CD4-positive, alpha-beta T cell treated with Interleukin-2 at 100 ng/mL for 4 hours (primary cell): ENCODE measurements around the gene RSL1D1.
"Not testable (repeated sequence)": the region's sequence is repeated elsewhere in the genome, so short reads cannot be mapped to it uniquely, and the experiment has no call there.

ENCODE experiments used
- DNase-seq: peaks from one replicate; pipeline ENCODE4 v3.0.0-alpha.2; 2020; ENCODE audit warnings: low spot score

The RSL1D1 gene

GRCh38 chr16:11843861-11844260 is 7.5 kb downstream of the RSL1D1 start:
- no peak for DNase-seq

GRCh38 chr16:11843206-11843605 is 8.1 kb downstream of the RSL1D1 start:
- no peak for DNase-seq

- no peak for DNase-seq
Measured at GRCh38 chr16:11841026-11841425, 10.3 kb downstream of the RSL1D1 start.

- DNase-seq = no peak
Measured at GRCh38 chr16:11836650-11837244, 14.6 kb downstream of the RSL1D1 start.

GRCh38 chr16:11835891-11836649 is 15.3 kb downstream of the RSL1D1 start:
- no peak for DNase-seq

- no peak for DNase-seq
Measured at GRCh38 chr16:11835309-11835708, 16.0 kb downstream of the RSL1D1 start.

- no peak for DNase-seq
Measured at GRCh38 chr16:11833951-11834695, 17.2 kb downstream of the RSL1D1 start.

GRCh38 chr16:11828696-11829095 is 22.6 kb downstream of the RSL1D1 start:
- no peak for DNase-seq

GRCh38 chr16:11825520-11826165 is 25.7 kb downstream of the RSL1D1 start:
- not testable (repeated sequence) for DNase-seq

- DNase-seq = no peak
Measured at GRCh38 chr16:11824362-11824761, 27.0 kb downstream of the RSL1D1 start.

GRCh38 chr16:11823645-11824044 is 27.7 kb downstream of the RSL1D1 start:
- not testable (repeated sequence) for DNase-seq

GRCh38 chr16:11819798-11820197 is 31.5 kb downstream of the RSL1D1 start:
- no peak for DNase-seq

- not testable (repeated sequence) for DNase-seq
Measured at GRCh38 chr16:11818970-11819369, 32.4 kb downstream of the RSL1D1 start.

- no peak for DNase-seq
Measured at GRCh38 chr16:11816123-11816522, 35.2 kb downstream of the RSL1D1 start.

GRCh38 chr16:11814800-11815199 is 36.5 kb downstream of the RSL1D1 start:
- not testable (repeated sequence) for DNase-seq

- no peak for DNase-seq
Measured at GRCh38 chr16:11806721-11807120, 44.6 kb downstream of the RSL1D1 start.

- no peak for DNase-seq
Measured at GRCh38 chr16:11805556-11805955, 45.8 kb downstream of the RSL1D1 start.

GRCh38 chr16:11801481-11802021 is 49.8 kb downstream of the RSL1D1 start:
- no peak for DNase-seq

- DNase-seq = no peak
Measured at GRCh38 chr16:11800382-11800718, 51.0 kb downstream of the RSL1D1 start.

GRCh38 chr16:11799509-11800381 is 51.6 kb downstream of the RSL1D1 start:
- peak; percentile 27 for DNase-seq

- no peak for DNase-seq
Measured at GRCh38 chr16:11799017-11799381, 52.3 kb downstream of the RSL1D1 start.

GRCh38 chr16:11797957-11798299 is 53.4 kb downstream of the RSL1D1 start:
- no peak for DNase-seq
